ENCODE data around the gene ABCB4.

DNA sequence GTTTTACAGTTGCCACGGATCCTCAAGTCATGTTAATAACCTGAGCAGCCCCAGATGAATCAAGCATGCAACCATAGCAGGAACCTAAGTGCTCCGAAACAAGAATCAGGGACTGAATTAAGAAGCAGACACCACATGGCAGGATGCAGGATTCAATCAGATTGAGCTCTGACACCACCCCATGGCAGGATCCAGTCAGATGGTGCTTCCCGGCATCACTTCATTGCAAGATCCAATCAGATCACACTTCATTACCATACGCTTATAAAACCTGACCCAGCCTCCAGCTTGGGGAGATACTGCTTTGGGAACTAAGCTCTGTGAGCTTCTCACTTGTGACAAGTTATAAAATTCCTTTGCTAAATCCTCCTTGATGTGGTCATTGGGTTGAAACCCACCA lies 55.3 kb downstream of the ABCB4 start:
- TF ChIP-seq, protein P1, sequence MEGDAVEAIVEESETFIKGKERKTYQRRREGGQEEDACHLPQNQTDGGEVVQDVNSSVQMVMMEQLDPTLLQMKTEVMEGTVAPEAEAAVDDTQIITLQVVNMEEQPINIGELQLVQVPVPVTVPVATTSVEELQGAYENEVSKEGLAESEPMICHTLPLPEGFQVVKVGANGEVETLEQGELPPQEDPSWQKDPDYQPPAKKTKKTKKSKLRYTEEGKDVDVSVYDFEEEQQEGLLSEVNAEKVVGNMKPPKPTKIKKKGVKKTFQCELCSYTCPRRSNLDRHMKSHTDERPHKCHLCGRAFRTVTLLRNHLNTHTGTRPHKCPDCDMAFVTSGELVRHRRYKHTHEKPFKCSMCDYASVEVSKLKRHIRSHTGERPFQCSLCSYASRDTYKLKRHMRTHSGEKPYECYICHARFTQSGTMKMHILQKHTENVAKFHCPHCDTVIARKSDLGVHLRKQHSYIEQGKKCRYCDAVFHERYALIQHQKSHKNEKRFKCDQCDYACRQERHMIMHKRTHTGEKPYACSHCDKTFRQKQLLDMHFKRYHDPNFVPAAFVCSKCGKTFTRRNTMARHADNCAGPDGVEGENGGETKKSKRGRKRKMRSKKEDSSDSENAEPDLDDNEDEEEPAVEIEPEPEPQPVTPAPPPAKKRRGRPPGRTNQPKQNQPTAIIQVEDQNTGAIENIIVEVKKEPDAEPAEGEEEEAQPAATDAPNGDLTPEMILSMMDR (IDR thresholded peaks at IDR 0.05), result no peak
- no peak for TF ChIP-seq POLR2A (IDR thresholded peaks at IDR 0.05)

All from thyroid gland (tissue), 4 donors.